Breast epithelium (tissue), 4 donors: ENCODE data around the gene PRR22. TPM values are rescaled to one million over a fixed set of nuclear protein-coding genes. Genes with fewer than 3 reads are reported as not detected.

Source experiments
- DNase-seq, 2 donors: peaks; one replicate each; pipeline ENCODE4 v3.0.0-alpha.2; 2019; ENCODE audit warnings: low spot score in 2 of 2
- H3K27ac ChIP-seq, 2 donors: fragments of 200-600 bp; sonication (generic) in 1 of 2; one replicate each; pipeline ENCODE4 v1.5.1; 2016 to 2019; ENCODE audit warnings: mild to moderate bottlenecking in 1 of 2
- H3K27me3 ChIP-seq, 2 donors: fragments of 200-600 bp; sonication (generic) in 1 of 2; one replicate each; pipeline versions ENCODE4 v1.5.1 to v1.6.0; 2017 to 2019; ENCODE audit warnings: control low read depth in 1 of 2, mild to moderate bottlenecking in 1 of 2
- H3K36me3 ChIP-seq: fragments of 200-600 bp; one replicate; pipeline ENCODE4 v1.5.1; 2019
- H3K4me1 ChIP-seq, 2 donors: fragments of 200-600 bp; sonication (generic); one replicate each; pipeline ENCODE4 v1.5.1; 2016 to 2019; ENCODE audit warnings: control low read depth in 1 of 2
- H3K4me3 ChIP-seq, 3 donors: fragments of 200-600 bp; sonication (generic); 1 replicate in 2 of 3; 2 replicates in 1 of 3; pipeline ENCODE4 v1.5.1; 2016 to 2019; ENCODE audit warnings: mild to moderate bottlenecking in 3 of 3, moderate library complexity in 2 of 3
- H3K9me3 ChIP-seq, 2 donors: fragments of 200-600 bp; sonication (generic) in 1 of 2; one replicate each; pipeline ENCODE4 v1.5.1; 2016 to 2019; ENCODE audit warnings: control low read depth in 1 of 2
- CTCF ChIP-seq, 3 donors: fragments of 450-650 bp; IDR thresholded peaks; one replicate each; pipeline ENCODE4 v1.5.1; 2016 to 2017; ENCODE audit warnings: antibody characterized with exemption in 3 of 3, mild to moderate bottlenecking in 3 of 3, moderate library complexity in 3 of 3
- POLR2A ChIP-seq: fragments of 450-650 bp; IDR thresholded peaks from one replicate; pipeline ENCODE4 v1.6.1; 2016; ENCODE audit warnings: antibody characterized with exemption, mild to moderate bottlenecking, moderate library complexity
- POLR2AphosphoS5 ChIP-seq, 3 donors: sonication (generic); formaldehyde crosslinking; IDR thresholded peaks; one replicate each; pipeline ENCODE4 v1.6.1; 2017; ENCODE audit warnings: antibody characterized with exemption in 3 of 3
- intact Hi-C: fragments of 100-400 bp; cut with DNase I; formaldehyde crosslinking; loops from one replicate; pipeline ENCODE4 v1.15.1; 2023; ENCODE audit warnings: low total_unique reads
- total RNA-seq, 3 donors: library from RNA; depleted of rRNA; stranded (reverse); fragments of >200 nt; gene quantifications; one replicate each; pipeline ENCODE4 v1.1.0, GENCODE V29; 2016

PRR22 gene
- total RNA-seq: 1 to 10 TPM in 2 of 3 donors, under 1 TPM in 1; 0.64 to 2.0 (median 1.2) TPM

- Histone ChIP-seq H3K27ac (no peak within 1 kb of the TSS), H3K4me3 (no peak within 1 kb of the TSS), H3K36me3 (no peaks in the 10 kb centered on the region), H3K4me1 (peaks cover 0 to under 1% of the 10 kb centered on the region in 2 donors), H3K27me3 (no peaks in the 10 kb centered on the region), H3K9me3 (no peaks in the 10 kb centered on the region)
- intact Hi-C loops: no loop called here
- no peak for DNase-seq
- no peak for TF ChIP-seq CTCF (IDR thresholded peaks at IDR 0.05)
- no peak for TF ChIP-seq POLR2A
- no peak for TF ChIP-seq POLR2AphosphoS5 (IDR thresholded peaks at IDR 0.05)
Observed at GRCh38 chr19:5784581-5785147, at the start of gene PRR22. Gene PRR22, minus strand, starts transcription at chr19:5784746. Its CDS starts 86 bp downstream, at chr19:5784660.

- H3K36me3 ChIP-seq: no peaks in the 10 kb centered on the region
- intact Hi-C loops: no loop called here
- H3K4me1 ChIP-seq: peaks cover 0 to 3% of the 10 kb centered on the region in 2 donors
- H3K27me3 ChIP-seq: peaks cover 0 to 5% of the 10 kb centered on the region in 2 donors
- H3K9me3 ChIP-seq: no peaks in the 10 kb centered on the region
- no peak overlapping the region for H3K27ac ChIP-seq
- H3K4me3 ChIP-seq: no peak overlapping the region
- TF ChIP-seq POLR2A: no peak
- no peak for TF ChIP-seq CTCF (IDR thresholded peaks at IDR 0.05)
- TF ChIP-seq POLR2AphosphoS5 (IDR thresholded peaks at IDR 0.05): no peak
- DNase-seq: no peak
Observed at GRCh38 chr19:5832527-5833216, 48.1 kb upstream of the PRR22 start.

- Histone ChIP-seq H3K36me3 (no peaks in the 10 kb centered on the region), H3K9me3 (no peaks in the 10 kb centered on the region), H3K4me1 (peaks cover 0 to 3% of the 10 kb centered on the region in 2 donors), H3K27ac (no peak overlapping the region), H3K4me3 (no peak overlapping the region), H3K27me3 (peaks cover 0 to 5% of the 10 kb centered on the region in 2 donors)
- TF ChIP-seq POLR2A (no peak), POLR2AphosphoS5 (IDR thresholded peaks at IDR 0.05) (no peak), CTCF (IDR thresholded peaks at IDR 0.05) (no peak)
- intact Hi-C loops: no loop called here
- DNase-seq: no peak
Observed at GRCh38 chr19:5832061-5832460, 47.5 kb upstream of the PRR22 start.

GRCh38 chr19:5831159-5831558 lies 46.6 kb upstream of the PRR22 start:
- peaks cover 0 to 3% of the 10 kb centered on the region in 2 donors for H3K4me1 ChIP-seq
- no peaks in the 10 kb centered on the region for H3K9me3 ChIP-seq
- TF ChIP-seq CTCF (IDR thresholded peaks at IDR 0.05): no peak
- no peak for TF ChIP-seq POLR2AphosphoS5 (IDR thresholded peaks at IDR 0.05)
- no peak for TF ChIP-seq POLR2A
- DNase-seq: no peak
- no peak overlapping the region for H3K4me3 ChIP-seq
- no peaks in the 10 kb centered on the region for H3K36me3 ChIP-seq
- H3K27ac ChIP-seq: no peak overlapping the region
- peaks cover 0 to 5% of the 10 kb centered on the region in 2 donors for H3K27me3 ChIP-seq
- intact Hi-C loops: no loop called here

- TF ChIP-seq POLR2AphosphoS5 (IDR thresholded peaks at IDR 0.05) (no peak), CTCF (IDR thresholded peaks at IDR 0.05) (no peak), POLR2A (no peak)
Observed at GRCh38 chr19:5829567-5830310, 45.2 kb upstream of the PRR22 start.

More at GRCh38 chr19:5829567-5830310, 45.2 kb upstream of the PRR22 start:
- Histone ChIP-seq H3K4me3 (peak overlapping the region in 2 of 3 donors; percentile 57 to 78), H3K9me3 (no peaks in the 10 kb centered on the region), H3K27ac (no peak overlapping the region), H3K4me1 (peaks cover 0 to 3% of the 10 kb centered on the region in 2 donors), H3K27me3 (peaks cover 0 to 5% of the 10 kb centered on the region in 2 donors), H3K36me3 (no peaks in the 10 kb centered on the region)
- intact Hi-C loops: no loop called here
- no peak for DNase-seq
